Astrocyte (in vitro differentiated cells and primary cell): ENCODE measurements around the gene IRF9.

Source experiments
- EZH2 ChIP-seq: IDR thresholded peaks from 2 replicates; pipeline ENCODE4 v1.6.1; 2012; ENCODE audit warnings: mild to moderate bottlenecking, low read length, inconsistent platforms; ENCODE audit not compliant: insufficient read depth
- TF ChIP-seq, protein P1 (sequence below): IDR thresholded peaks from 2 replicates; pipeline ENCODE4 v1.5.1; 2011; ENCODE audit warnings: low read depth, mild to moderate bottlenecking, inconsistent platforms, low read length, moderate library complexity; ENCODE audit not compliant: insufficient read depth

DNA sequence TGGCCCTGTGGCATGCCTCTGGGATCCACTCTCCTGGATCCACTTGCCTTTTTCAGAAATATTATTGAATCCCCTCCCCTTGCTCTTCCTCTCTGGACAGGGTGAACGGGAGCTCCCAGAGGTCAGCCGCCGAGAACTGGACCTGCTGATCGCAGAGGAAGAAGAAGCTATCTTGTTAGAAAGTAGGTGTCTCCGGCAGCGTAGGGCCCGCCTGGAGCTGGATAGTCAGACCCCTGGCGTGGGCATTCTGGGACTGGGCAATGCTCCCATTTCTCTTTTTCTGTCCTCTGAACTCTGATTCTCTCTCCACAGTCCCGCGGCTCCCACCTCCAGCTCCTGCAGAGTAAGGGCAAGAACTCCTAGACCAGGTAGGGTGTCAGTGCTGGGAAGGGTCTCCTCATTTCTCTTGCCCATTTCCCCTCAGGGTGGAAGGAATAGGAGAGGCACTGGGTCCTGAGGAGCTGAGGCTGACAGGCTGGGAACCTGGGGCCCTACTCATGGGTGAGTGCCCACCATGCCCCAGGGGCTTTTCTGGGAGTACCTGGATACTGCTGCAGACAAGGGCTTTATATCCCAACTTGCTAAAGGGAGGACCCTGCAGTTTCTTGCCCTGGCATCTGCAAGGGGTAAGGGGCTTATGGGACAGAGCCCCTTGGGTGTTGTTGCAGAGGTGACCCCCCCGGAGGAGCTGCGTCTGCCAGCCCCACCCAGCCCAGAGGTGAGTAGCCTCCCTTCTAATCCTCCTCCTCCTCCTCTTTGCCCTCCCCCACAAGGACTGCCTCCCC lies 16.2 kb downstream of the IRF9 start:
- TF ChIP-seq, protein P1, sequence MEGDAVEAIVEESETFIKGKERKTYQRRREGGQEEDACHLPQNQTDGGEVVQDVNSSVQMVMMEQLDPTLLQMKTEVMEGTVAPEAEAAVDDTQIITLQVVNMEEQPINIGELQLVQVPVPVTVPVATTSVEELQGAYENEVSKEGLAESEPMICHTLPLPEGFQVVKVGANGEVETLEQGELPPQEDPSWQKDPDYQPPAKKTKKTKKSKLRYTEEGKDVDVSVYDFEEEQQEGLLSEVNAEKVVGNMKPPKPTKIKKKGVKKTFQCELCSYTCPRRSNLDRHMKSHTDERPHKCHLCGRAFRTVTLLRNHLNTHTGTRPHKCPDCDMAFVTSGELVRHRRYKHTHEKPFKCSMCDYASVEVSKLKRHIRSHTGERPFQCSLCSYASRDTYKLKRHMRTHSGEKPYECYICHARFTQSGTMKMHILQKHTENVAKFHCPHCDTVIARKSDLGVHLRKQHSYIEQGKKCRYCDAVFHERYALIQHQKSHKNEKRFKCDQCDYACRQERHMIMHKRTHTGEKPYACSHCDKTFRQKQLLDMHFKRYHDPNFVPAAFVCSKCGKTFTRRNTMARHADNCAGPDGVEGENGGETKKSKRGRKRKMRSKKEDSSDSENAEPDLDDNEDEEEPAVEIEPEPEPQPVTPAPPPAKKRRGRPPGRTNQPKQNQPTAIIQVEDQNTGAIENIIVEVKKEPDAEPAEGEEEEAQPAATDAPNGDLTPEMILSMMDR = no peak
- TF ChIP-seq EZH2 = no peak
